SK-N-SH (cell line): ENCODE data around the gene AKR7A2.

Experiments used
- CTCF ChIP-seq: fragments of 200-600 bp; sonication (generic); IDR thresholded peaks from 2 replicates; pipeline ENCODE4 v1.6.1; 2017; ENCODE audit warnings: antibody characterized with exemption, mild to moderate bottlenecking, moderate library complexity
- EP300 ChIP-seq, 2 experiments: IDR thresholded peaks; 2 replicates each; pipeline versions ENCODE4 v1.4.0 to v1.6.1; 2012; ENCODE audit warnings: borderline replicate concordance in 1 of 2, low read depth in 1 of 2, low read length in 1 of 2
- GABPA ChIP-seq: IDR thresholded peaks from 2 replicates; pipeline ENCODE4 v1.4.0; 2012; ENCODE audit warnings: low read depth, mild to moderate bottlenecking
- JUND ChIP-seq: IDR thresholded peaks from 2 replicates; pipeline ENCODE4 v1.4.0; 2012
- MEF2A ChIP-seq: IDR thresholded peaks from 2 replicates; pipeline ENCODE4 v1.4.0; 2012; ENCODE audit warnings: low read depth, borderline replicate concordance
- RAD21 ChIP-seq: IDR thresholded peaks from 2 replicates; pipeline ENCODE4 v1.6.1; 2012; ENCODE audit warnings: mild to moderate bottlenecking, low read length
- REST ChIP-seq: IDR thresholded peaks from 2 replicates; pipeline ENCODE4 v1.6.1; 2012; ENCODE audit warnings: mild to moderate bottlenecking, low read depth, low read length, moderate library complexity
- RFX5 ChIP-seq: IDR thresholded peaks from 2 replicates; pipeline ENCODE4 v1.6.1; 2012; ENCODE audit warnings: mild to moderate bottlenecking, improper control_type of control experiment, low read length
- SIN3A ChIP-seq: IDR thresholded peaks from 2 replicates; pipeline ENCODE4 v1.6.1; 2012; ENCODE audit warnings: low read depth, mild to moderate bottlenecking, low read length, moderate library complexity, borderline replicate concordance
- SMC3 ChIP-seq: IDR thresholded peaks from 2 replicates; pipeline ENCODE4 v1.6.1; 2012; ENCODE audit warnings: low read depth, low read length, improper control_type of control experiment
- TAF1 ChIP-seq: IDR thresholded peaks from 2 replicates; pipeline ENCODE4 v1.6.1; 2012; ENCODE audit warnings: low read depth, mild to moderate bottlenecking, low read length, moderate library complexity, borderline replicate concordance
- USF1 ChIP-seq: IDR thresholded peaks from 2 replicates; pipeline ENCODE4 v1.4.0; 2012; ENCODE audit warnings: low read depth, borderline replicate concordance
- ZBTB33 ChIP-seq: IDR thresholded peaks from 2 replicates; pipeline ENCODE4 v1.4.0; 2012; ENCODE audit warnings: low read depth, borderline replicate concordance

GRCh38 chr1:19284881-19285280 lies 27.1 kb downstream of the AKR7A2 start:
- TF ChIP-seq CTCF (no peak), SIN3A (no peak), GABPA (no peak), TAF1 (no peak), ZBTB33 (no peak), RFX5 (no peak), EP300 (IDR thresholded peaks at IDR 0.05; ENCODE audit: borderline replicate concordance in 1 of 2, low read depth in 1 of 2, low read length in 1 of 2) (no peak), SMC3 (no peak), JUND (no peak), RAD21 (no peak), REST (no peak), USF1 (no peak), MEF2A (no peak)
